NCI-H2081 treated with DMSO at 0.1 percent for 48 hours (cell line): ENCODE data around the gene MAEL.

Source experiments
- DNase-seq: peaks from one replicate; lab custom pipeline; 2025; lab: John Stamatoyannopoulos, UW

MAEL gene

DNA sequence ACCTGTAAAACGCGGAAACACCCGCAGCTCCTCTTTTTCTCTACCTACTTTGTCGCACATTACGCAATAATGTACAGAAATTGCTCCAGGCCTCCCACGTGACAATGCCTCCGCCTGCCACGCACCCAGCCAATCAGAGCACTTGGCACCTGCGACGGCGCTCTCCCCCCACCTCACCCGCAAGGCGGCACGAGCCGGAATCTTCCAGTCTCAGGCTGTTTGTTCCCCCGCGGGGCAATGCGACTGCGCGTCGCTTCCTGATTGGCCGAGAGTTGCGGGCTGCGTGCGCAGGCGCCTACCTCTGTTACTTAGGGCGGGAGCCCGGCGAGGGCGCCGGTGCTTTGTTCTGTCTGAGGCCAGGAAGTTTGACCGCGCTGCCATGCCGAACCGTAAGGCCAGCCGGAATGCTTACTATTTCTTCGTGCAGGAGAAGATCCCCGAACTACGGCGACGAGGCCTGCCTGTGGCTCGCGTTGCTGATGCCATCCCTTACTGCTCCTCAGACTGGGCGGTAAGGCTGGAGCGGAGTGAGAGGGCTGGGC, at the start of gene MAEL:
TSS of gene MAEL (plus strand) at position 307 of the 542 bp plus-strand sequence. CDS start at position 380, 73 bp downstream.
- no peak for DNase-seq

DNA sequence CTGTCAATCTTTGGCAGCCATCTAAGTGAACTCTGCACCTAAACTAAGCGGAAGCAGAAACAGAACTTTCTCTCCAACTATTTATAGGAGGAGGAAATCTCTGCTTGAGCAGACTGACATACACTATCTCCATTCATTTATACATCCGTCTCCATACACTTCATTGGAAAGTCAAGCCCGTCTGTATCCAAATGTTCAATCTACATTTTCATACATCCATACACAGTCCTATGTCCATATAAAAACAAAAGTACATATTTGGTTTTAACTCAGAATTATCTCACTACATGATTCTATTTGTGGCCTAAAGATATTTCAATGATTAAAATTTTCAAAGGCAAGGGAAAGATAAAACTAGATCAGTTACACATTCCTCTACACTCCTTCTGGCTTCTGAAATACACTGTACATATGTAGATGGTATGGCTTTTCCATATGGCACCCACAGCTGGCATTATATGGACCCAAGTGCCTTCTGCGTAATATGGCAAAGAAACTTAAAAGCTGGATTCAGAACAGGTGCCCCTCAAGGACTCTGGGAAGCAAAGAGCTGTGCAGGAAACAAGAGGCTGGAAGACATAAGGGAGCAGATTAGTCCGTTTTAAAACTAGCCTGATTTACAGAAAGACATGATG, 49.2 kb upstream of the MAEL start:
- no peak for DNase-seq

DNA sequence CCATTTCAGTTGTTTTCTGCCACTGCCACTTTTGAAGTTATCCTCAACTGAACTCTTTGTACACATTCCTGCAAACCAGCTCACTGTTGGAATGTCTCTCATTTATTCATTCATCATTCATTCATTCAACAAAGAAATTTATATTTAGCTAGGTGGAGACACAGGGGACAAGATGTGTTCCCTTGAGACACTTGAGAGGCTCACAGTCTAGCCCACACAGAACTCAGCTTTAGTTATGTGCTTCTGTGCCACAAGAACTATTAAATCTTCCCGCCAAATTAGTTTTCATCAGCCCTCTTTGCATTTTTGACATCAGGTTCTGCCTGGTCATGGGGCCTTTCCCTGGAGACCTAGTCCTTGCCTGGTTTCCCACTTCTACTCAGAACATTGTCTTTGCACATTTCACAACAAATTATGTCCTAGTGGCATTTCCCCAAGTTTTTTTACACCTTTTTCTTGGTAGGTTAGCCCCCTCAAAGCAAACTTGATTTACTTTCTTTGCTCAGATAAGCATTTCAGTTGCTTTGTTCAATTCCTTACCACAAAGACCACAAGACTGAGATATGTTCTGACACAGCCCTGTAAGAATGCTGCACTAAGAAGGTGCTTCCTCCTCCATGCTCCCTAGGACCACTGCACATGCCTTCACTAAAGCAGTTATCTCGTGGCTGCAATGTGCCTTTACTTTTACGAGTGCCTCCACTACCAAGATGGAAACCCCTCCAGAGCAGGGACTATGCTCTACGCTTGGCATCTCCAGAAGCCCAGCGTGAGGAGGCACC, 44.7 kb upstream of the MAEL start:
- no peak for DNase-seq

DNA sequence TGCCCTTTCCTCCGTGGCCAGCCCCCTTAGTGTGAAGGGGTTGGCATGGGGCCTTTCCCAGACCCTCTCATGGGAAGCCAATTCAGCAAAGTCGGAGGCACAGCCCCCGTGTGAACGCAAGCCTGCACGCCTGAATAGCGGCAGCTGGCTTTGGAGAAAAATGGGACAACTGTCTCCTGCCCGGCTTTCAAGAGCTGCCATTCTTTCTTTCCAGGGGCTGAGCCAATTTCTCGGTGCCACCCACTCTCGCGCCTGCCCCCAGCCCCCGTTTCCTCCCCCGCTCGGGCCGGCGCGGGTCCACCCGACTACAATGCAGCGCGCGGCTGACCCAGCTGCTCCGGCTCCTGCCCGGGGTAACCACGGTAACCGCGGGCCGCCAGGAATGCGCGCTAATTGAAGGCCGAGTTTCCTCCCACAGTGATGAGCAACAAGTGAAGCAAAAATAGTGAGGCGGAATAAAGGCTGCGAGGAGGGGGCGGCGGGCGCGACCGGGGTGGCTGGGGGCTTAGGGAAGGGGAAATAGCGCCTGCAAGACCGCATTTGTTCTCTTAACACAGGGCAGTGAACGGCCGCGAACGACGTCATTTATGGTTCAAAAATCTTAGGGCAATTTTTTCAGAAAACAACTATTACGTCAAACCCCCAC, 41.6 kb upstream of the MAEL start:
- no peak for DNase-seq

DNA sequence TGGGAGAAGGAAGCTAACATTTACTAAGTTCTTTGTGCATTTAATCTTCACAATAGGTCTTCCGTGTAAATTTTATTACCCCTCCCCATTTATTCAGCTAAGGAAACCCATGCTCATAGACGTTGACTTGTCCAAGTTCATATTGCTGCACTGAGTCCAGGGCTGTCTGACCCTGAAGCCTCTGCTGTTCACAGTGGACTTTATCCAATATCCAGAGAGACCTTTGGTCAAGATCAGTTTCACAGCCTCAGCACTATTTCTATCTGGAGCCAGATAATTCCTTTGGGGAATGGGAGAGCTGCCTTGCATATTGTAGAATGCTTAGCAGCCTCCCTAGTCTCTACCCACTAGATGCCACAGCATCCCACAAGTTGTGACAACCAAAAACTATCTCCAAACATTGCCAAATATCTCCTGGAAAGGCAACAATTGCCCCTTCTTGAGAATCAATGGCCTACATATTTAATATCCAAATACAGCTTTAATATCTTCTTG, 40.2 kb upstream of the MAEL start:
- no peak for DNase-seq

DNA sequence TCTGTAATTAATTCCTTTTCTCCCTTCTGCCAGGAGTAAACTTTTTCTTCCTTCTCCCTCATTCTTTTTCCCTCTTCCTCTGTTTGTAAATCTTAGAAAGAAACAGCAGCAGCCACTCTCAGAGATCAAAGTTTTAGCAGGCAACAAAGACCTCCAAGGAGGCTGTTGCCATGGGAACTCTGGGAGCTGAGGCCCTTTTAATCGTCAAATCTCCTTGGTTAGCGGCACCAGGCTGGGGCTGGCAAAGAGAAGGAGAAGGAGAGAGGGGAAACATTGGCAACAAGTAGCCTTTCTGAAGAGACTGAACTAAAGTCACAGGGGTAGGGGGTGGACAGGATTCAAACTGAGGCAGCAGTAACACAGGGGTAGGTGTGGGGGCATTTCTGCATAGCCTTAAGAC, 38.9 kb upstream of the MAEL start:
- no peak for DNase-seq

DNA sequence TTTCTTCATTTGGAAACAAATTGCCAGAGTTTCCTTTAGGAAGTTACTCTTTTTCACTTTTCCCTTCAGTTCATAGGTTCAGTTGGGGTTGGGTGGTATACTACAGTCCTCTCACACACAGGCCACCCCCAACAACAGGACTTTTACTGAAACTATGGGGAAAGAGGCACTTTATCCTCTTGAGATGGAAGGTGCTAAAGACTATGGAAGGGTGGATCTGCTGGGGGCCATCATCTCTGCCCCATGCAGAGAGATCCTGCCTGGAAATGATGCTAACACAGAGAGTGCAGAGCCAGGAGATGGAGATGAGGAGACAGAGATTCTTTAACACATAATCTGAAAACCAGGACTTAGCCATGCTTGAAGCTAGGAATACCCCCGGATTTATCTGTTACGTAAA, 38.0 kb upstream of the MAEL start:
- DNase-seq: no peak

DNA sequence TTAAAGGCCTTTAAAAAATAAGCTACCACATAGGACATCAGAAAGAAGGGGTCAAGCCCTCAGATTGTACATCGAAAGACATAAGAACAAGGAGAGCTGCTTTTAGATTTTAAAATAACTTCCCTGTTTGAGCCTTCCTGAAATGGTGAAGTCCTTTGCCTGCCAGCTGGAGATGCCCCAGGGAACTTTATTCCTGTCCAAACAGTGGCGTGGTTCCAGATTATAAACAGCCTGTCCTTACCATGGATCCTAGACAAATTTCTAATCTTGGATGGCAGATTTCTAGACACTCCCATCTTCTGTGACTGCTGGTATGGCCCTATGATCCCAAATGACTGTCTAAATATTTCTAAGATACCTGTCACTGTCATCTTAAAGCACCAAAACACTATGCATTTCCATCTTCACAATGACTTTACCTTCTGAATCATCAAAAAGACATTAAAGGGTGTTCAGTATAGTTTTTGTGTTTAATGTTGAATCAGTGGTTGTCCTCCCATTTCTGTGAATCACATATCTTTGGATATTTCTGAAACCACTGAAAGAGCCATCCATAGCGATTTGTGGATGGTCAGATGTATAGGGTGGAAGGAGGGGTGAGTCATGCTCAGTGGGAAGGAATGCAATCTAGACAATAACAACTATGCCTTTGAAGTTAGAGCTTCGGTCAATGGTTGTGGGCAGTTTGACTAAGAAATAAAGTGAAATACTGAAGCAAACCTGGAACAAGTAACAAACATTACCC, 36.9 kb upstream of the MAEL start:
- no peak for DNase-seq

DNA sequence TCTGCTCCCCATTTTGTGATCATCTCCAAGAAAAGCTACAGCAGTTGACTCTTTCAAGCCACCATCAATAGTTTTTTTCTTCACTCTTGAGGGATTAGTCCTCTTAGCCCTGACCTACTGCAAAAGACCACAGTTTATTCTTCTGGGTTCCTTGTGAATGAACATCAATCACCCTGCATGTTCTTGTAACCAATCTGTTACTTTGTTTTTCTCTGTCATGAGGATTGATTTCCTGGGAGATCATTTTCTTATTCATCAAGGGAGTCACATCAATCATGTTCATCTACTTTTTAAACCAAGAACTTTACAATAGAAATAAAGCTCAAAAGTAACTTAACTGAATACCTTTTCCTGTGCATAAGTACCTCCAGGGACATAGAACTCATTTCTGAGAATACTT, 35.6 kb upstream of the MAEL start:
- DNase-seq: no peak

DNA sequence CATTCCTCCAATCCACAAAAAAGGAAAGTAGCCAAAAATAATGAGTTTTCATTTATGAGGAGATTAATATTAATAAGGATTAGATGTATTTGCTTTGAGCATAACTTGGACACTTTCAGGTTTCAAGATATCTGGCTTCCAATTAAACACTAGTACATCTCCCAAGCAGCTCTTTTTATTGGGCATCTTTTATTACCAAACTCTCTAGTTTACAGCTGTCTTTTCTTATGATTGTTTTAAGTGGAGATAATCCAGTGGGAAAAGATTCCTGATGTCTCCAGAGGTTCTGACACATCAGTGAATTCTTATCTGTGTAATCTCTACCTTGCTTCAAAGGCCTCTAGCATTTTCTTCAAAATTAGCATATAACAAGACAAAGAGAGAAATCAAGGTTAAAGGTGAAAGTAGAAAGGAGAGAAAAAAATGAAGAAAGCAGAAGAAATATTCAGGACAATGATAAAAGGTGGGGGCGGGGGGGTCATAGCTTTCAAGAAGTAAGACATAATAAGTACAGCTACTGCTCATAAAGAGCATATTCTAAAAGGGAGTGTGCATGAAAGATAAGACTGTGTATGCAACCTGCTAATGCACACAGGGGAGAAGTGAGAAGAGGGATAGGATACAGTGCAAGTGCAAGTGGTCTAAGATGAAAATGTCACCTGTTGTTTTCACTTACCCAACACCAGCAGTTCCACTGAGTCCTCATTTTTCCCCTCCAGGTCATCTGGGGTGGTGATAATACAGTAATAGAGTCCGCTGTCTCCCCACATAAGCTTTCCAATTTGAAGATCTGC, 32.8 kb upstream of the MAEL start:
- no peak for DNase-seq

DNA sequence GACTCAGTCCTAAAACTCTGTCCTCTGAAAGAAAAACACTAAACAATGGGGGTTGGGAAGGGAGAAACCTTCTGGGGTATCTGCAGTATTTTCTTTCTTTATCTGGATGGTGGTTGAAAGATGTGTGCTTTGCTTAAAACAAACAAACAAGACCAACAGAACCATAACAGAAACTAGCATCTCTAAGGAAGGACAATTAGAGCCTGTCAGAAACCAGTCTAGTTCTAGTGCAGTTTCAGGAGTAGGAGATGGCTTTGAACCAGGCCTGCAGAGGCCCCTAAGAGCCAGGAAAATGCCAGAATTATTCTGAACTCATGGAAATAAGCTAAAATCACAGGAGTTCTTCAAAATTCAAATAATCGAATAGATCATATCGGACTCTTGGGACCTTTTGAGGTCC, 32.2 kb upstream of the MAEL start:
- DNase-seq: no peak

DNA sequence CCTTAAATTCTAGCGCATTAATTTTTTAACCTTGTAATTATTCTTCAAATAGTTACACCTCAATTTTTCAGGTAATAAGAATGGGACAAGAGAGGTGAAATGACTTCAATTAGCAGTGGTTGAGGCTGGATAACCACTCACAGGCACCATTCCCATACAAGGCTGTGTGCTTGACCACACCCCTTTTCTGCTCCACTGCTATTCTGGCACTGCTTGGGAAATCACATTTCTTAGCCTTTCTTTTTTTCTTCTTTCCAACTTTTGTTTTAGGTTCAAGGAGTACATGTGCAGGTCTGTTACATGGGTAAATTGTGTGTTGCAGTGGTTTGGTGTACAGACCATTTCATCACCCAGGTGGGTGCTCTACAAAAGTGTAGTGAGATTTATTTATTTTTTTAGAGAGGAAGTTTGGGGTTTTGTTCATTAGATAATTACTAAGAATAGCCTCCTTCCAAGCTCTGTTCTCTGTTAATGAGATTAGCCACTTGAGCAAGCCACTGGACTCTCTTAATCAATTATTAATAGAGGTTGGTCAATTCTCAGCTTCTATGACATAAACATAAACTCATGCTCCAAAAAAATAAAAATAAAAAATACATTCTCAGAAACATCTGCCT, 28.1 kb upstream of the MAEL start:
- DNase-seq: no peak

DNA sequence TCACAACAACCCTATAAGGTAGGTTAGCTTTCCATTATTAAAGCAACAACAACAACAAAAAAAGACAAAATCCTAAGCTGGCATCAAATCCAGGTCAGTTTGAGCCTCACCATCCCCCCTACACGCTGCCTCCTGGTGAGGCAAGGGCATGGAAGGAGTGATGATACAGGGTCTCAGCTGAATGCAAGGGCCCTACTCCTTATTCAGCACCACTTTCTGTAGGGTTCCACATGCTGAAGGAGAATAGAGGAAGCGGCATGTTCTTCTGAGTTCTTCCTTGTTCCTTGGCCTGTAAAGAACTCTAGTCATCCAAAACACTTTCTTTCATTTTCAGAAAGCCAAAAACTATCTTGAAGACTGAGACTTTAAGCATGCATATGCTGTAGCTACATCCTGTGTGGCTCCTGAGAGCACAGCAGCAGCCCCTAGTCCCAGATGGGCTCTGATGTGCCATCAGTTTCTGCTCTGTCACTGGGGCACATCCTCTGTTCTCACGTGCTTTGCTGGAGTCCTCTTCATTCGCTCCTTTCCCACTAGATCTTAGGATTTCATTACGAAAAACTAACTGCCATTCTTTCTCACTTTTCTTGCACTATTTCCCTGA, 19.9 kb upstream of the MAEL start:
- no peak for DNase-seq

DNA sequence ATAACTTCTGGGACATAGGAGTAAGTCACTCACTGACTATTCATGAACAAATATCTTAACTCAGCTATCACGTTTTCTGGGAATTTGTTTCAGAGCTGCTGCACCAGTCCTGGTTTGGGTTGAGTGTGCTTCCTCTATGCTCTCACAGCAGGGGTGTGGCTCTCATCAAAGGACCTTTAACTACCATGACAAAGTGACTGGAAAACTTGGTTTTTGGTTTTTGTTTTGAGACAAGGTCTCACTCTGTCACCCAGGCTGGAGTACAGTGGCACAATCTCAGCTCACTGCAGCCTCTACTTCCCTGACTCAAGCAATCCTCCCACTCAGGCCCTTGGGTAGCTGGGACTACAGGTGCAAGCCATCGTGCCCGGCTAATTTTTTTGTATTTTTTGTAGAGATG, 17.8 kb upstream of the MAEL start:
- no peak for DNase-seq

DNA sequence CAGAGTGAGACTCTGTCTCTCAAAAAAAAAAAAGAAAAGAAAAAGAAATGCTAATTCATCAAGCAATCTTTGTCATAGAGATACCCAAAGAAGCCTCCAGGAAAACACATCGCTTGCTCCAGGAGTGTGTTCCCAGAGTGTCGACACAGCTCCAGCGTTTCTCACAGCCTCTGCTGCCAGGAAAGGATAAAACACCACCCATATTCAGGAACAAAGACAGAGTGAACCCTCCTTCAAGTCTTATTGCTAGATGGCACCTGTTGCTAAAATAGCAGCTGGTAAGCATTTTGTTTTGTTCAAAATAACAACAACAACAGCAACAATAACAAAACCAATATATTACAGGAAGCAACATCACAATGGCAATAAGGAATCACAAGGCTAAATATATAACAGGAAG, 16.9 kb upstream of the MAEL start:
- no peak for DNase-seq

DNA sequence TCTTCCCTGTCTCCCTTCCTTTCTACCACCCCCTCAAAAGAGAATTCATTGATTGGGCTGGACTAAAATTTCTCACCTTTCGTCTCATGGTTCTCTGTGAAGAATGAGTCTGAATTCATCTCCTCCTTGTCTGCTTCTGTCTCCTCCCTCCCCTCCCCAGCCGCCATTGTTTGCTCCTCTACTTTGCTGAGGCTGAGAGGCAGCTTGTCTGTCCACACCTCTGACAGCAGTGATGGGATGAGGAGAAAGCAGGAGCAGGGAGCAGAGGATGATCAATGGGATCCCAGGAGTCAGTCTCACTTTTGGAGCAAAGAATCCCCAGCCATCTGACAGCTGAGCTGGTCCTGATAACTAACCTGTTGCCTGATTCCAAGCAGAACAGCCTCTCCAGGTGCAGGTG, 16.3 kb upstream of the MAEL start:
- no peak for DNase-seq

DNA sequence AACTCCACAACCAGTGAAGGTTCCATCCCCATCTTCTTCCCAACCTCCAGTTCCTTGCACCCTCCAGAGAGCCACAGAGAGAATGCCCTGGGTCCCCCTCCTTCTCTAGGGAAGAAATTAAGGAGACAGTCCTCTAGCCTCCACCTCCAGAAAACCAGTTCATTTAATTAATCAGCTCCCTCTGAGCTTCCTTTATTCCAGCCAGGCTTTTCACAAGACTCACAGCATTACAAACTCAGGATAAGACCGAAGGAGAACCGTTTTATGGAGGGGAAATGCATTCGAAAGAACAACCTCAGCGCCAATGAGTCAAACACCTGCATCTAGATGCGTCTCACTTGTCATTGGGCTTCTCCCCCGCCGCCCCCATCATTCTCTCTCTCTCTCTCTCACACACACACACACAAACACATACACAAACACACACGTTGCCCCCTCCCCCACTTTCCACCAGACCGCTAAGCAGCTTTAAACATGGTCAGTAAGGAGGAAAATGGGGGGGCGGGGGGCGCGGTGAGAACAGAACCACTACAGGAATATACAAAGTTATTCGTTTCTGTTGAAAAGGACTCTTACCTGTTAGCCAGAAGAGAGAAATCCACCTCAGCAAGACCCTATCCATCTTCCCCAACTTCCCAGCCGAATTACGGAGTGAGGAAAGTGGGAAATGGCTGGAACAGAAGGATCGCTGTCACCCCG, 14.3 kb upstream of the MAEL start:
- DNase-seq: no peak

DNA sequence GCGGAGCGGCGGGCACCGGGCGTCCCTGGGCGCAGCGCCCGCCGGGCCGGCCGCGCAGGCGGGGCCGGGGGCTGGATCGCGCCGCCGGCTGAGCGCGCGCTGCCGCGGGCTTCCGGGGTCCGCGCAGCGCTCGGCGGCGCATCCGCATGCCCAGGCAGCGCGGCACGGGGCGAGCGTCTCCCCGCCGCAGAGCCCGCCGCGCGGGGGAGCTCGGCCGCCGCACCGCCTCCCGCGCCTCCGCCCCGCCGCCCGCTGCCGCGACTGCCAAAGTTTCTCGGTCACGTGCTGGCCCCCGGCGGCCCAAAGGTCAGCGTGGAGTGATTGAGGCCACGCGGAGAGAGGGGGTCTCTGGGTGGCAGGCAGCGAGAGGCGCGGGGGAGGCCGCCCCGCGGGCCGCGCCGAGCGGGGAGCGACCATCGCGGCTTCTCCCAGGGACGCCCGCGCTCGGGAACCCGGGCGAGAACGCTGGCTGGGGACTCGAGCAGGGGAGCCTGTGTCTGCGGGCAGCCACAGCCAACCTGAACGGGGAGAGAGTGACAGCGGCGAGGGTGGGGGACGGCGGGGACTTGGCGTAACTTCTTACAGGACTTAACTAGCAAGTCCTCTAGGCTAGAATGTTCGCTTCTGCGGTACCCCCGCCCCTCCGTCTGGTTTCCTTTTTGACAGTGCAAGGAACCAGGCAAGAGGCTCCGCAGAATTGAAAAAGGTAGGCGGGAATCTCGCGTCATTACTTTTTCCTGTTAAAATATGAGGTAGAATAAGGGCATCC, 13.5 kb upstream of the MAEL start, which contains the start of gene ILDR2:
TSS of gene ILDR2 (minus strand) at position 180 of the 769 bp plus-strand sequence. CDS start 272 bp downstream, outside the sequence.
- DNase-seq: no peak

DNA sequence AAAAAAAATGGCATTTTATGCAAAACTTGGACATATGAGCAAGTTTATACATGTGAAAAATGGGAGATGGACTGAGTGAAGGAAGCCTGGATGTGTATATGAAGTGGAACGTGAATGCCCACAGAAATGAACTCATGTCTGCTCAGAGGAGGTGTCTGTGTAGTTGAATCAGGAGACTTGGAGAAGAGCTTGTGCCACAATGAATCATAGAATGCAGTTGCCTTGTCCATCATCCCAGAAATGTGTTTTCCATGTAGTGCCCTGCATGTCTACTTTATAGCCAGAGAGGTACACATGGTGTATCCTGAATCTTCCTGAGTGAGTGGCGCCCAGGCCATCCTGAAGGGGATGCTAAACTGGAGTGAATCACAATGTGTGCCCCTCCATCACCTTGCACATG, 11.1 kb upstream of the MAEL start:
- no peak for DNase-seq
